H9 (cell line): Measurements from ENCODE around the gene NOCT. TPM values are rescaled to one million over a fixed set of nuclear protein-coding genes. Genes with fewer than 3 reads are reported as not detected.

Source experiments
- DNase-seq: peaks from one replicate; pipeline ENCODE4 v3.0.0-alpha.2; 2017
- H2AFZ ChIP-seq: one replicate; pipeline ENCODE4 v1.6.1; 2013; ENCODE audit warnings: mild to moderate bottlenecking, low read length, control low read depth, moderate library complexity
- H2AK5ac ChIP-seq: 2 replicates; pipeline ENCODE4 v1.6.1; 2013; ENCODE audit warnings: low read length, control low read depth, mixed read lengths; ENCODE audit not compliant: insufficient read length
- H2BK120ac ChIP-seq: one replicate; pipeline ENCODE4 v1.6.1; 2013; ENCODE audit warnings: low read depth, mild to moderate bottlenecking, low read length, control low read depth, inconsistent platforms; ENCODE audit not compliant: poor library complexity, severe bottlenecking
- H2BK12ac ChIP-seq: 2 replicates; pipeline ENCODE4 v1.6.1; 2013; ENCODE audit warnings: low read length, control low read depth, mixed read lengths, low read depth; ENCODE audit not compliant: insufficient read length
- H2BK15ac ChIP-seq: 2 replicates; pipeline ENCODE4 v1.6.1; 2013; ENCODE audit warnings: low read depth, low read length, control low read depth
- H2BK20ac ChIP-seq: one replicate; pipeline ENCODE4 v1.6.1; 2013; ENCODE audit warnings: low read depth, mild to moderate bottlenecking, low read length, control low read depth, inconsistent platforms; ENCODE audit not compliant: poor library complexity, severe bottlenecking
- H2BK5ac ChIP-seq: 2 replicates; pipeline ENCODE4 v1.6.1; 2013; ENCODE audit warnings: low read length, control low read depth, mixed read lengths; ENCODE audit not compliant: insufficient read length
- H3K14ac ChIP-seq: 2 replicates; pipeline ENCODE4 v1.6.1; 2013; ENCODE audit warnings: low read length, control low read depth; ENCODE audit not compliant: insufficient read depth
- H3K18ac ChIP-seq: 2 replicates; pipeline ENCODE4 v1.6.1; 2013; ENCODE audit warnings: low read depth, mild to moderate bottlenecking, mixed read lengths, low read length, control low read depth; ENCODE audit not compliant: insufficient read length
- H3K23ac ChIP-seq: 2 replicates; pipeline ENCODE4 v1.6.1; 2013; ENCODE audit warnings: low read length, control low read depth, mixed read lengths, low read depth; ENCODE audit not compliant: insufficient read length
- H3K23me2 ChIP-seq: 2 replicates; pipeline ENCODE4 v1.6.1; 2013; ENCODE audit warnings: low read depth, mild to moderate bottlenecking, mixed read lengths, low read length, control low read depth; ENCODE audit not compliant: insufficient read length, poor library complexity, severe bottlenecking
- H3K27ac ChIP-seq: 2 replicates; pipeline ENCODE4 v1.5.1; 2013; ENCODE audit warnings: low read length, control low read depth, mixed read lengths, low read depth; ENCODE audit not compliant: insufficient read length
- H3K27me3 ChIP-seq: 2 replicates; pipeline ENCODE4 v1.6.1; 2013; ENCODE audit warnings: low read length, control low read depth, inconsistent platforms; ENCODE audit not compliant: insufficient read depth
- H3K4ac ChIP-seq: 2 replicates; pipeline ENCODE4 v1.6.1; 2013; ENCODE audit warnings: low read depth, mild to moderate bottlenecking, control low read depth, inconsistent platforms, low read length, moderate library complexity
- H3K4me1 ChIP-seq: 2 replicates; pipeline ENCODE4 v1.6.1; 2013; ENCODE audit warnings: low read length, control low read depth, inconsistent platforms; ENCODE audit not compliant: insufficient read depth
- H3K4me2 ChIP-seq: 2 replicates; pipeline ENCODE4 v1.6.1; 2013; ENCODE audit warnings: low read length, control low read depth, mixed read lengths; ENCODE audit not compliant: insufficient read length, insufficient read depth
- H3K56ac ChIP-seq: 2 replicates; pipeline ENCODE4 v1.6.1; 2013; ENCODE audit warnings: low read depth, mild to moderate bottlenecking, mixed read lengths, low read length, control low read depth; ENCODE audit not compliant: insufficient read length
- H3K79me1 ChIP-seq: 2 replicates; pipeline ENCODE4 v1.6.1; 2013; ENCODE audit warnings: low read depth, mild to moderate bottlenecking, moderate library complexity, low read length, control low read depth, inconsistent platforms; ENCODE audit not compliant: insufficient read depth, poor library complexity, severe bottlenecking
- H3K79me2 ChIP-seq: 2 replicates; pipeline ENCODE4 v1.6.1; 2013; ENCODE audit warnings: low read length, control low read depth, inconsistent platforms; ENCODE audit not compliant: insufficient read depth
- H3K9ac ChIP-seq: 2 replicates; pipeline ENCODE4 v1.6.1; 2013; ENCODE audit warnings: low read length, control low read depth, mixed read lengths; ENCODE audit not compliant: insufficient read length; ENCODE audit errors: extremely low read depth
- H3K9me3 ChIP-seq: one replicate; pipeline ENCODE4 v1.6.1; 2013; ENCODE audit warnings: low read depth, low read length, inconsistent platforms; ENCODE audit not compliant: control insufficient read depth
- H3T11ph ChIP-seq: one replicate; pipeline ENCODE4 v1.6.1; 2013; ENCODE audit warnings: mild to moderate bottlenecking, low read length, control low read depth, inconsistent platforms
- H4K20me1 ChIP-seq: one replicate; pipeline ENCODE4 v1.6.1; 2013; ENCODE audit not compliant: control insufficient read depth, insufficient read length, insufficient read depth
- H4K5ac ChIP-seq: 2 replicates; pipeline ENCODE4 v1.6.1; 2013; ENCODE audit warnings: low read depth, mild to moderate bottlenecking, mixed read lengths, low read length, control low read depth; ENCODE audit not compliant: insufficient read length
- H4K8ac ChIP-seq: replicated peaks from 2 replicates; pipeline ENCODE4 v1.6.1; 2013; ENCODE audit warnings: low read length, control low read depth, mixed read lengths, low read depth; ENCODE audit not compliant: insufficient read length
- H4K91ac ChIP-seq: 2 replicates; pipeline ENCODE4 v1.6.1; 2013; ENCODE audit warnings: low read depth, mild to moderate bottlenecking, moderate library complexity, mixed read lengths, low read length, control low read depth; ENCODE audit not compliant: insufficient read length
- H3K27ac Mint-ChIP-seq, 3 experiments: 2 replicates in 2 of 3; 3 replicates in 1 of 3; pipeline ENCODE4 v1.8.0; 2020 to 2021; ENCODE audit warnings: mixed read lengths in 3 of 3, mild to moderate bottlenecking in 1 of 3, moderate library complexity in 1 of 3
- H3K27me3 Mint-ChIP-seq: 2 replicates; pipeline ENCODE4 v1.8.0; 2021; ENCODE audit warnings: low read depth, mild to moderate bottlenecking, moderate library complexity, mixed read lengths
- H3K36me3 Mint-ChIP-seq, 3 experiments: 2 replicates in 2 of 3; 3 replicates in 1 of 3; pipeline ENCODE4 v1.8.0; 2020 to 2021; ENCODE audit warnings: low read depth in 3 of 3, mixed read lengths in 3 of 3; ENCODE audit not compliant: insufficient read depth in 1 of 3
- H3K4me1 Mint-ChIP-seq, 2 experiments: 2 replicates each; pipeline ENCODE4 v1.8.0; 2020; ENCODE audit warnings: mixed read lengths in 2 of 2
- H3K4me3 Mint-ChIP-seq, 2 experiments: 2 replicates in 1 of 2; 3 replicates in 1 of 2; pipeline ENCODE4 v1.8.0; 2020 to 2021; ENCODE audit warnings: mild to moderate bottlenecking in 2 of 2, mixed read lengths in 2 of 2, moderate library complexity in 1 of 2
- H3K9me3 Mint-ChIP-seq, 2 experiments: 2 replicates in 1 of 2; 3 replicates in 1 of 2; pipeline ENCODE4 v1.8.0; 2020; ENCODE audit warnings: mild to moderate bottlenecking in 2 of 2, mixed read lengths in 2 of 2, moderate library complexity in 1 of 2
- WGBS: extraction: QIAGEN DNeasy Blood & Tissue Kit; methylation state at CpG from one replicate; pipeline ENCODE4 v1.1.7; 2013; ENCODE audit warnings: missing lambda C conversion rate, low lambda C conversion rate, mixed read lengths; ENCODE audit not compliant: insufficient read length; ENCODE audit errors: extremely low coverage; 5-methylcytosine and 5-hydroxymethylcytosine counted together
- total RNA-seq: library from RNA; stranded (reverse); gene quantifications from 2 replicates; pipeline ENCODE4 v1.2.1, GENCODE V29; 2021
- TF ChIP-seq, protein P1 (sequence below): fragments of 200-600 bp; sonication (generic); conservative IDR thresholded peaks from 3 replicates; pipeline ENCODE4 v1.8.0; 2021; ENCODE audit warnings: antibody characterized with exemption, mild to moderate bottlenecking

The NOCT gene
- total RNA-seq, 1 experiment from 2014 or later, result 37.3 TPM

DNA sequence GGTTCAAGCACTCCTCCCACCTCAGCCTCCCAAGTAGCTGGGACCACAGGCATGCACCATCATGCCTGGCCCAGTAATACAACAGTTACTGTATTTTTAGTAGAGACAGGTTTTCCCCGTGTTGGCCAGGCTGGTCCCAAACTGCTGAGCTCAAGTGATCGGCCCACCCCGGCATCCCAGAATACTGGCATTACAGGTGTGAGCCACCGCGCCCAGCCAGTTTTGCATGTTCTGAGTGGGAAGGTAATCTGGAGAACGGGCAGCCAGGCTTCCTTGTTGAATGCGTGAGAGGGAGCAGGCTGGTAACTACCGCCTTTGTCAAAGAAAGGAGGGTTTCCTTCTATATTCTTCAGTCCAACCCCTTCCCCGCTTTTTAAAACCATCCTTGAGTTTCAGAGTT, 9.1 kb downstream of the NOCT start:
- no peak overlapping the region for H3T11ph ChIP-seq
- no peak overlapping the region for H2BK15ac ChIP-seq
- no peak overlapping the region for H4K8ac ChIP-seq
- H3K18ac ChIP-seq, result no peak overlapping the region
- no peak overlapping the region for H3K4me2 ChIP-seq
- no peaks in the 10 kb centered on the region for H3K9me3 Mint-ChIP-seq
- H3K9me3 ChIP-seq, result no peaks in the 10 kb centered on the region
- TF ChIP-seq, protein P1, sequence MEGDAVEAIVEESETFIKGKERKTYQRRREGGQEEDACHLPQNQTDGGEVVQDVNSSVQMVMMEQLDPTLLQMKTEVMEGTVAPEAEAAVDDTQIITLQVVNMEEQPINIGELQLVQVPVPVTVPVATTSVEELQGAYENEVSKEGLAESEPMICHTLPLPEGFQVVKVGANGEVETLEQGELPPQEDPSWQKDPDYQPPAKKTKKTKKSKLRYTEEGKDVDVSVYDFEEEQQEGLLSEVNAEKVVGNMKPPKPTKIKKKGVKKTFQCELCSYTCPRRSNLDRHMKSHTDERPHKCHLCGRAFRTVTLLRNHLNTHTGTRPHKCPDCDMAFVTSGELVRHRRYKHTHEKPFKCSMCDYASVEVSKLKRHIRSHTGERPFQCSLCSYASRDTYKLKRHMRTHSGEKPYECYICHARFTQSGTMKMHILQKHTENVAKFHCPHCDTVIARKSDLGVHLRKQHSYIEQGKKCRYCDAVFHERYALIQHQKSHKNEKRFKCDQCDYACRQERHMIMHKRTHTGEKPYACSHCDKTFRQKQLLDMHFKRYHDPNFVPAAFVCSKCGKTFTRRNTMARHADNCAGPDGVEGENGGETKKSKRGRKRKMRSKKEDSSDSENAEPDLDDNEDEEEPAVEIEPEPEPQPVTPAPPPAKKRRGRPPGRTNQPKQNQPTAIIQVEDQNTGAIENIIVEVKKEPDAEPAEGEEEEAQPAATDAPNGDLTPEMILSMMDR, result no peak
- no peaks in the 10 kb centered on the region for H4K20me1 ChIP-seq
- H2AK5ac ChIP-seq, result no peak overlapping the region
- H3K56ac ChIP-seq, result no peak overlapping the region
- no peak overlapping the region for H2AFZ ChIP-seq
- peaks cover 49% of the 10 kb centered on the region in 2 experiments for H3K4me1 Mint-ChIP-seq
- H3K23me2 ChIP-seq, result no peaks in the 10 kb centered on the region
- peak overlapping the region in 1 of 3 experiments; percentile 86; a peak in 2 of 7 replicates for H3K27ac Mint-ChIP-seq
- no peak for DNase-seq
- peaks cover 6% of the 10 kb centered on the region for H3K79me1 ChIP-seq
- H3K27me3 Mint-ChIP-seq, result no peaks in the 10 kb centered on the region
- H4K91ac ChIP-seq, result no peak overlapping the region
- H3K4me3 Mint-ChIP-seq, result no peak overlapping the region
- no peak overlapping the region for H3K4ac ChIP-seq
- H3K27me3 ChIP-seq, result no peaks in the 10 kb centered on the region
- H2BK12ac ChIP-seq, result no peak overlapping the region
- H4K5ac ChIP-seq, result no peak overlapping the region
- WGBS, result no CpG with 5 or more reads among the region's 9 CpGs
- H3K27ac ChIP-seq, result no peak overlapping the region
- peaks cover 58% of the 10 kb centered on the region for H3K79me2 ChIP-seq
- H3K4me1 ChIP-seq, result peaks cover under 1% of the 10 kb centered on the region; the same call in 1 of the 2 replicates
- no peak overlapping the region for H2BK5ac ChIP-seq
- no peak overlapping the region for H3K9ac ChIP-seq
- H3K36me3 Mint-ChIP-seq, result peaks cover 9 to 31% (median 23%) of the 10 kb centered on the region in 3 experiments
- no peak overlapping the region for H3K14ac ChIP-seq
- H2BK120ac ChIP-seq, result no peak overlapping the region
- no peak overlapping the region for H3K23ac ChIP-seq
- no peak overlapping the region for H2BK20ac ChIP-seq
